ENCODE results near the gene SLC16A10. TPM values are rescaled to one million over a fixed set of nuclear protein-coding genes. Genes with fewer than 3 reads are reported as not detected.
"Not testable (repeated sequence)": the region's sequence is repeated elsewhere in the genome, so short reads cannot be mapped to it uniquely, and the experiment has no call there.

SLC16A10 gene
- total RNA-seq, 4 donors from 2014 or later, result 18.7 to 35.8 (median 22.1) TPM

DNA sequence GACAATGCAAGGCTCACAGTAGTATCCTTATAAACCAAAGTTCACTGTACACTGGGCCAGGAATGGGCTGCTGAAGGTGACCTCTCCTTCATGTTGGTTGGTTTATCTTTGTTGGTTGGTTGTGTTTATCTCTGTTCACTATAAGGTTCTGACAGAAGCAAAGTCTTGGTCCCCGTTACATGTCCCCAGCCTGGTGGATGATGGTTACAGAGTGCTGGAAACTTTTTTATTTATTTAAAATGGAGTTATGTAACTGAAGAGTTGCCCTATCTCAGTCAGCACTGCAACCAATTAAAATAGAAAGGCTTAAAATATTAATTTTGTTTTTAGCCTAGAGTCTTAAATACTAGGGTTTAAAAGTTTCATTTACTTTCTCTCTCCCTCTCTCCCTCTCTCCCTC, 100.6 kb downstream of the SLC16A10 start:
- no peak for DNase-seq
- TF ChIP-seq CTCF (IDR thresholded peaks at IDR 0.05) (no peak), POLR2A (IDR thresholded peaks at IDR 0.05) (no peak)
- WGBS, 2 donors, result 100% methylated on average over 1 of the region's 1 CpG

DNA sequence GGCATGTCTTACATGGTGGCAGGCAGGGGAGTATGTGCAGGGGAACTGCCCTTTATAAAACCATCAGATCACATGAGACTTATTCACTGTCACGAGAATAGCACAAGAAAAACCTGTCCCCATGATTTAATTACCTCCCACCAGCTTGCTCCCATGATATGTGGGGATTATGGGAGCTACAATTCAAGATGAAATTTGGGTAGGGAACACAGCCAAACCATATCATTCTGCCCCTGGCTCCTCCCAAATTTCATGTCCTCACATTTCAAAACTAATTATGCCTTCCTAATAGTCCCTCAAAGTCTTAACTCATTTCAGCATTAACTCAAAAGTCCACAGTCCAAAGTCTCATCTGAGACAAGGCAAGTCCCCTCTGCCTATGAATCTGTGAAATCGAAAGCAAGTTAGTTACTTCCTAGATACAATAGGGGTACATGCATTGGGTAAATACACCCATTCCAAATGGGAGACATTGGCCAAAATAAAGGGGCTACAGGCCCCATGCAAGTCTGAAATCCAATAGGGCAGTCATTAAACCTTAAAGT, 102.4 kb downstream of the SLC16A10 start:
- WGBS, 2 donors, result 90 to 95% methylated on average over 2 of the region's 2 CpGs
- H3K9me3 ChIP-seq; intact Hi-C loops (cut with DNase I); H3K4me3 ChIP-seq (replicated peaks in 1 of 3); H3K4me1 ChIP-seq; H3K27ac ChIP-seq; H3K27me3 ChIP-seq; DNase-seq; H3K36me3 ChIP-seq: not testable (repeated sequence)

More for the DNA sequence above, 100.6 kb downstream of the SLC16A10 start:
- no peaks in the 10 kb centered on the region for H3K36me3 ChIP-seq
- no peak overlapping the region for H3K27ac ChIP-seq
- no peaks in the 10 kb centered on the region for H3K9me3 ChIP-seq
- H3K27me3 ChIP-seq, result no peaks in the 10 kb centered on the region
- H3K4me1 ChIP-seq, result no peaks in the 10 kb centered on the region
- intact Hi-C loops (cut with DNase I), result no loop called here
- H3K4me3 ChIP-seq (replicated peaks in 1 of 3), result no peak overlapping the region

DNA sequence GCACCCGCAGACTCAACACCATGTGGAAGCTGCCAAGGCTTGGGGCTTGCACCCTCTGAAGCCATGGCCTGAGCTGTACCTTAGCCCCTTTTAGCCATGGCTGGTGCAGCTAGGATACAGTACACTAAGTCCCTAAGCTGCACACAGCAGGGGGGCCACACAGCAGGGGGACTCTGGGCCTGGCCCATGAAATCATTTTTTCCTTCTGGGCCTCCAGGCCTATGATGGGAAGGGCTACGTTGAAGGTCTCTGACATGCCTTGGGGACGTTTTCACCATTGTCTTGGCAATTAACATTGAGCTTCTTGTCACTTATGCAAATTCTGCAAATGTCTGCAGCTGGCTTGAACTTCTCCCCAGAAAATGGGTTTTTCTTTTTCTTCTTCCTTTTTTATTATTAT, 103.3 kb downstream of the SLC16A10 start:
- intact Hi-C loops (cut with DNase I), result no loop called here
- no peaks in the 10 kb centered on the region for H3K36me3 ChIP-seq
- H3K27me3 ChIP-seq, result no peaks in the 10 kb centered on the region
- H3K4me3 ChIP-seq (replicated peaks in 1 of 3), result no peak overlapping the region
- TF ChIP-seq CTCF (IDR thresholded peaks at IDR 0.05), result no peak
- no peak for TF ChIP-seq POLR2A (IDR thresholded peaks at IDR 0.05)
- no peaks in the 10 kb centered on the region for H3K9me3 ChIP-seq
- no peaks in the 10 kb centered on the region for H3K4me1 ChIP-seq
- no peak overlapping the region for H3K27ac ChIP-seq
- no peak for DNase-seq
- 93 to 96% methylated on average over 3 of the region's 3 CpGs for WGBS, 2 donors

GRCh38 chr6:111191136-111191535, 103.8 kb downstream of the SLC16A10 start:
- H3K4me3 ChIP-seq (replicated peaks in 1 of 3); H3K27ac ChIP-seq; DNase-seq; H3K9me3 ChIP-seq; H3K27me3 ChIP-seq; H3K4me1 ChIP-seq; H3K36me3 ChIP-seq; intact Hi-C loops (cut with DNase I): not testable (repeated sequence)

DNA sequence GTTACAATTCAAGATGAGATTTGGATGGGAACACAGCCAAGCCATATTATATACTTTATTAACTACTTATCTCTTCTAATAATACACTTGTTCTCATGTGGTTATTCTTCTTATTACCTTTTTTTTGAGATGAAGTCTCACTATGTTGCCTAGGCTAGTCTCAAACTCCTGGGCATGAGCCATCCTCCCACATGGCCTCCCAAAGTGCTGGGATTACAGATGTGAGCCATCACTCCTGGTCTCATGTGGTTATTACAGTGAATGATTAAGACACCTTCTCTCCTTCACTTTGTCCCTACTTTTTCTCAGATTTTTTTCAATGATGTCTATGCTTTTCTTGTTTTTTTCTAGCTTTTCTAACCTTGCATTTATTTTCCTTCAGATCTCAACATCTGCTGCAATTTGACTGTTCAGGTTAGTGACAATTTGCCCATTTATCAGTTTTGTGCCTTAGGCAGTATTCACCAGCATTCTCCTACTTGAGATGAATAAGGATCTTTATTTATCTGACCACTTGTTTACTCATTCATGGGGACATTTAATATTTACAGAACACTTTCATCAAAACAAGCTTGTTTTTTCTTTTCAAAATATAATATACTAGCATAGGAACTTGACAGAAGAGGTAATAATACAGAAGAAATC, 105.7 kb downstream of the SLC16A10 start:
- DNase-seq, result no peak
- no peaks in the 10 kb centered on the region for H3K27me3 ChIP-seq
- H3K36me3 ChIP-seq, result no peaks in the 10 kb centered on the region
- no peak overlapping the region for H3K4me3 ChIP-seq (replicated peaks in 1 of 3)
- intact Hi-C loops (cut with DNase I), result no loop called here
- no peak overlapping the region for H3K27ac ChIP-seq
- no peaks in the 10 kb centered on the region for H3K9me3 ChIP-seq
- no peaks in the 10 kb centered on the region for H3K4me1 ChIP-seq
- no peak for TF ChIP-seq POLR2A (IDR thresholded peaks at IDR 0.05)
- TF ChIP-seq CTCF (IDR thresholded peaks at IDR 0.05), result no peak

- DNase-seq, result no peak
- no peaks in the 10 kb centered on the region for H3K9me3 ChIP-seq
- intact Hi-C loops (cut with DNase I), result no loop called here
- TF ChIP-seq CTCF (IDR thresholded peaks at IDR 0.05) (no peak), POLR2A (IDR thresholded peaks at IDR 0.05) (no peak)
- no peaks in the 10 kb centered on the region for H3K27me3 ChIP-seq
- no peaks in the 10 kb centered on the region for H3K36me3 ChIP-seq
- peaks cover 17 to 19% of the 10 kb centered on the region in 2 donors for H3K4me1 ChIP-seq
- no peak overlapping the region for H3K27ac ChIP-seq
- no peak overlapping the region for H3K4me3 ChIP-seq (replicated peaks in 1 of 3)
Measured at GRCh38 chr6:111195656-111196055, 108.4 kb downstream of the SLC16A10 start.

Data from thyroid gland (tissue), 4 donors.